Measurements from ENCODE around the gene STX3.
A peak's percentile ranks its signal among the peaks of the same experiment; 100 is the strongest.

Gene STX3

GRCh38 chr11:59754859-59755700, at the start of gene STX3:
Gene STX3, plus strand, starts transcription at chr11:59755376. Its CDS starts 230 bp downstream, at chr11:59755606.
- DNase-seq (ENCODE audit: low spot score), result peak; percentile 83

GRCh38 chr11:59706518-59707285, 48.5 kb upstream of the STX3 start:
- DNase-seq (ENCODE audit: low spot score), result peak; percentile 8

GRCh38 chr11:59707371-59707770, 47.8 kb upstream of the STX3 start:
- no peak for DNase-seq (ENCODE audit: low spot score)

GRCh38 chr11:59708537-59708936, 46.6 kb upstream of the STX3 start:
- peak; percentile 16 for DNase-seq (ENCODE audit: low spot score)

GRCh38 chr11:59710136-59710847, 44.9 kb upstream of the STX3 start:
- DNase-seq (ENCODE audit: low spot score), result no peak

- DNase-seq (ENCODE audit: low spot score), result no peak
Observed at GRCh38 chr11:59713745-59714144, 41.4 kb upstream of the STX3 start, which contains the start of gene OR10V1. Gene OR10V1, minus strand, starts transcription at chr11:59713845. Its CDS starts 0 bp downstream, at chr11:59713845.

- no peak for DNase-seq (ENCODE audit: low spot score)
Observed at GRCh38 chr11:59716051-59716450, 39.1 kb upstream of the STX3 start.

- DNase-seq (ENCODE audit: low spot score), result no peak
Observed at GRCh38 chr11:59719556-59719955, 35.6 kb upstream of the STX3 start.

- DNase-seq (ENCODE audit: low spot score), result no peak
Observed at GRCh38 chr11:59724066-59724465, 31.1 kb upstream of the STX3 start.

- DNase-seq (ENCODE audit: low spot score), result no peak
Observed at GRCh38 chr11:59727426-59727825, 27.8 kb upstream of the STX3 start.

- DNase-seq (ENCODE audit: low spot score), result no peak
Observed at GRCh38 chr11:59728154-59728553, 27.0 kb upstream of the STX3 start.

GRCh38 chr11:59728913-59729312, 26.3 kb upstream of the STX3 start:
- no peak for DNase-seq (ENCODE audit: low spot score)

- DNase-seq (ENCODE audit: low spot score), result no peak
Observed at GRCh38 chr11:59729834-59730233, 25.3 kb upstream of the STX3 start.

- DNase-seq (ENCODE audit: low spot score), result no peak
Observed at GRCh38 chr11:59730896-59731565, 24.1 kb upstream of the STX3 start.

GRCh38 chr11:59746111-59746510, 9.1 kb upstream of the STX3 start:
- no peak for DNase-seq (ENCODE audit: low spot score)

GRCh38 chr11:59753650-59754493, 1.3 kb upstream of the STX3 start:
- DNase-seq (ENCODE audit: low spot score), result peak; percentile 84

GRCh38 chr11:59754494-59754858, 700 bp upstream of the STX3 start:
- no peak for DNase-seq (ENCODE audit: low spot score)

GRCh38 chr11:59755701-59756557, 753 bp downstream of the STX3 start:
- DNase-seq (ENCODE audit: low spot score), result peak; percentile 82

GRCh38 chr11:59756558-59756840, 1.3 kb downstream of the STX3 start:
- no peak for DNase-seq (ENCODE audit: low spot score)

GRCh38 chr11:59756845-59757244, 1.7 kb downstream of the STX3 start:
- DNase-seq (ENCODE audit: low spot score), result no peak

All from hepatic stellate cell (primary cell).